PFSK-1 (cell line): ENCODE results near the gene LIPC.

Experiments used
- FOXP2 ChIP-seq: optimal IDR thresholded peaks from 2 replicates; pipeline ENCODE3; 2011; ENCODE audit warnings: borderline replicate concordance, control low read depth, inconsistent platforms; ENCODE audit not compliant: insufficient read depth; ENCODE audit errors: extremely low read length, extremely low read depth
- POLR2AphosphoS5 ChIP-seq: IDR thresholded peaks from 2 replicates; pipeline ENCODE4 v1.6.1; 2012; ENCODE audit warnings: low read depth, mild to moderate bottlenecking, control low read depth, low read length, moderate library complexity
- SIN3A ChIP-seq: IDR thresholded peaks from 2 replicates; pipeline ENCODE4 v1.6.1; 2012; ENCODE audit warnings: mild to moderate bottlenecking, low read length, moderate library complexity, borderline replicate concordance; ENCODE audit not compliant: insufficient read depth
- TAF1 ChIP-seq: IDR thresholded peaks from 2 replicates; pipeline ENCODE4 v1.6.1; 2012; ENCODE audit warnings: low read length, control low read depth, borderline replicate concordance; ENCODE audit not compliant: insufficient read depth
- TF ChIP-seq, protein P1 (sequence below), 2 experiments: IDR thresholded peaks; 2 replicates each; pipeline versions ENCODE4 v1.6.1 to v1.8.0; 2011 to 2012; ENCODE audit warnings: low read depth in 2 of 2, low read length in 2 of 2, control low read depth in 1 of 2, inconsistent platforms in 1 of 2, mild to moderate bottlenecking in 1 of 2, moderate library complexity in 1 of 2; ENCODE audit not compliant: insufficient read depth in 1 of 2

GRCh38 chr15:58606577-58607080 is 174.8 kb downstream of the LIPC start:
- no peak for TF ChIP-seq POLR2AphosphoS5
- TF ChIP-seq, protein P1, sequence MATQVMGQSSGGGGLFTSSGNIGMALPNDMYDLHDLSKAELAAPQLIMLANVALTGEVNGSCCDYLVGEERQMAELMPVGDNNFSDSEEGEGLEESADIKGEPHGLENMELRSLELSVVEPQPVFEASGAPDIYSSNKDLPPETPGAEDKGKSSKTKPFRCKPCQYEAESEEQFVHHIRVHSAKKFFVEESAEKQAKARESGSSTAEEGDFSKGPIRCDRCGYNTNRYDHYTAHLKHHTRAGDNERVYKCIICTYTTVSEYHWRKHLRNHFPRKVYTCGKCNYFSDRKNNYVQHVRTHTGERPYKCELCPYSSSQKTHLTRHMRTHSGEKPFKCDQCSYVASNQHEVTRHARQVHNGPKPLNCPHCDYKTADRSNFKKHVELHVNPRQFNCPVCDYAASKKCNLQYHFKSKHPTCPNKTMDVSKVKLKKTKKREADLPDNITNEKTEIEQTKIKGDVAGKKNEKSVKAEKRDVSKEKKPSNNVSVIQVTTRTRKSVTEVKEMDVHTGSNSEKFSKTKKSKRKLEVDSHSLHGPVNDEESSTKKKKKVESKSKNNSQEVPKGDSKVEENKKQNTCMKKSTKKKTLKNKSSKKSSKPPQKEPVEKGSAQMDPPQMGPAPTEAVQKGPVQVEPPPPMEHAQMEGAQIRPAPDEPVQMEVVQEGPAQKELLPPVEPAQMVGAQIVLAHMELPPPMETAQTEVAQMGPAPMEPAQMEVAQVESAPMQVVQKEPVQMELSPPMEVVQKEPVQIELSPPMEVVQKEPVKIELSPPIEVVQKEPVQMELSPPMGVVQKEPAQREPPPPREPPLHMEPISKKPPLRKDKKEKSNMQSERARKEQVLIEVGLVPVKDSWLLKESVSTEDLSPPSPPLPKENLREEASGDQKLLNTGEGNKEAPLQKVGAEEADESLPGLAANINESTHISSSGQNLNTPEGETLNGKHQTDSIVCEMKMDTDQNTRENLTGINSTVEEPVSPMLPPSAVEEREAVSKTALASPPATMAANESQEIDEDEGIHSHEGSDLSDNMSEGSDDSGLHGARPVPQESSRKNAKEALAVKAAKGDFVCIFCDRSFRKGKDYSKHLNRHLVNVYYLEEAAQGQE (IDR thresholded peaks at IDR 0.05; ENCODE audit: insufficient read depth in 1 of 2, low read depth in 2 of 2, low read length in 2 of 2), result no peak
- TF ChIP-seq SIN3A, result no peak
- TF ChIP-seq TAF1, result no peak
- no peak for TF ChIP-seq FOXP2
